GM19467 (cell line): Measurements from ENCODE around the gene PNLIPRP3.

ENCODE experiments used
- ATAC-seq: cut with Tn5 transposase; IDR thresholded peaks from one replicate; pipeline ENCODE4 v1.9.1; 2021; ENCODE audit warnings: mild to moderate bottlenecking, moderate library complexity; ENCODE audit not compliant: unreplicated experiment

The PNLIPRP3 gene

GRCh38 chr10:116450861-116451260 lies 23.2 kb downstream of the PNLIPRP3 start:
- no peak for ATAC-seq

GRCh38 chr10:116451711-116452337 lies 24.2 kb downstream of the PNLIPRP3 start:
- ATAC-seq: no peak

- no peak for ATAC-seq
These were observed 24.7 kb downstream of the PNLIPRP3 start for GRCh38 chr10:116452338-116452720.

GRCh38 chr10:116457488-116457887 lies 29.8 kb downstream of the PNLIPRP3 start:
- ATAC-seq: no peak

- no peak for ATAC-seq
These were observed 32.6 kb downstream of the PNLIPRP3 start for GRCh38 chr10:116460219-116460618.

DNA sequence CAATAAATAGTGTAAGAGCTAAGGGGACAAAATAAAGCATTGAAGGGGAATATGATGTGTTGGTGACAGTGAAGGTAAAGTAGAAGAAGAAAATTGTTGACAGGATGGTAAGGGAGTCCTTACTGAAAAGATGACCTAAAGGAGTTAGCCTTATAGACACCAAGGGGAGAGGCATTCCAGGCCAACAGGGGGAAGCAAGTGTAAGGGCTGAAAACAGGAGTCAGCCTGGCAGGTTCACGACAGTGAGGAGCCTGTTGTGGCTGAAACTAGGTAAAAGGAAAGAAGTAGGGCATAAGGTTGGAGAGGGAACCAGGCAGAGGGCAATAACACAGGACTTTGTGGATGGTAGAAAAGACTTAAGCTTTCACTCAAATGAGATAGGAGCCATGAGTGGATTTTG lies 34.0 kb downstream of the PNLIPRP3 start:
- ATAC-seq: no peak

- ATAC-seq: no peak
These were observed 36.6 kb downstream of the PNLIPRP3 start for GRCh38 chr10:116464257-116464656.

DNA sequence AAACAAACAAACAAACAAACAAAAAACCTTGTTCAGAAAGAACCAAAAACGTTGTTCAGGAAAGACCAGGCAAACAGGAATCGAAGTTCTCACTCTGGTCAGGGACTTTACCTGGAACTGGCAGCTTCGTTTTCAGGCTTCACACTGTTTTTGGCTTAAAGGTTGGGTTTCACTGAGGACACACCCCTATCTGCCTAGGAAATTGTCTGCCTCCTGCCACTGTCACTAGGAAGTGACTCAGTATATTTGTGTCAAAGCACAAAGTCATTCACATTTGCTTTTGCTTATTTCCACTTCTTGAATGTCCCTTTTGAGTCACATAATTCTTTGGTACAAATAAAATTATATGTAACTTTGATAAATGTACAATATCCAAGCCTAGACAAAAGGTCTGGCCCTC lies 37.9 kb downstream of the PNLIPRP3 start:
- no peak for ATAC-seq

DNA sequence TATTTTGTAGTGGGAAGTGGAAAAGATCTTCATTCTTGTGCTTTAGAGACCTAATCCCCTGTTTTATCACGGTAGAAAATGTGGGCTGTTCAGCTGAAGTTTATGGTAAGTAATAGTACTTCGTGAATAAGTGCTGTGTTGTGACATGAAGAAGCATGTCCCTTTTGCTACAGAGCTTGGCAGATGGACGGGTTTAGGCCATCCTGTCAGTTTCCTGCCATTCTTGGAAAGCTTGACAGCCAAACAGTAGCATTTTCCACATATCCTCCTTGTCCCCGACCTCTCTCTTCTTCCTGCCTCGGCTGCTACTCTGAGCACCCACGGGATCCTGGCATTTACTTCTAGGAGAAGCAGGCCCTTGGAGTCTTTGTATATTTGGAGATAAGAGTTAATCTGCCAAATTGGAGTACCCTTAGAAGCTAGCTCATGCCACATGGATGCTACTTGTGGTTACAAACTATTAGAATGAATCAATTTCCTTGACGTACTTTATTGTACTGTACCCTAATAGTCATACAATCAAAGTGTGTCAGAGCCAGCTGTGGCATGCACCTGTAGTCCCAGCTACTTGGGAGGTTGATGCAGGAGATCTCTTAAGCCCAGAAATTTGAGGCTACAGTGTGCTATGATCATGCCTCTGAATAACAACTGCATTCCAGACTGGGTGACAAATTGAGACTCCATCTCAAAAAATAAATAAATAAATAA lies 39.2 kb downstream of the PNLIPRP3 start:
- no peak for ATAC-seq

- no peak for ATAC-seq
These were observed 41.8 kb downstream of the PNLIPRP3 start for GRCh38 chr10:116469437-116469836.

DNA sequence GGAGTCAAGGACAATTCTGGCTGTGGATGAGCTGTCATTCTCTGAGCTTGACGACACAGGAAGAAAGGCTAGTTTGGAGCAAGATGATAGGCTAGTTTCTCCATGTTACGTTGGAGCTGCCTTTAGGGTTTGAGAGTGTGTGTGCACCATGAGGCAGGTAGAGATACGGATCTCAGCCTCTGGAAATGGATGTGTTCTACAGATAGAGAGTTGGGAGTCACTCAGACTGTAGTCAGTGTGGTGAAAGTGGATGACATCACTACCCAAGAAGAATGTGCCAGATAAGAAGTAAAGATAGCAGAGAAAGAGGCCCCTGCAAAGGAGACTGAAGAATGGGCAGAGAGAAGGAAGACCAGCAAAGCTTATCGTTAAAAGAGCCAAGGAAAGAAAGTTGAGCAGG lies 42.4 kb downstream of the PNLIPRP3 start:
- no peak for ATAC-seq

DNA sequence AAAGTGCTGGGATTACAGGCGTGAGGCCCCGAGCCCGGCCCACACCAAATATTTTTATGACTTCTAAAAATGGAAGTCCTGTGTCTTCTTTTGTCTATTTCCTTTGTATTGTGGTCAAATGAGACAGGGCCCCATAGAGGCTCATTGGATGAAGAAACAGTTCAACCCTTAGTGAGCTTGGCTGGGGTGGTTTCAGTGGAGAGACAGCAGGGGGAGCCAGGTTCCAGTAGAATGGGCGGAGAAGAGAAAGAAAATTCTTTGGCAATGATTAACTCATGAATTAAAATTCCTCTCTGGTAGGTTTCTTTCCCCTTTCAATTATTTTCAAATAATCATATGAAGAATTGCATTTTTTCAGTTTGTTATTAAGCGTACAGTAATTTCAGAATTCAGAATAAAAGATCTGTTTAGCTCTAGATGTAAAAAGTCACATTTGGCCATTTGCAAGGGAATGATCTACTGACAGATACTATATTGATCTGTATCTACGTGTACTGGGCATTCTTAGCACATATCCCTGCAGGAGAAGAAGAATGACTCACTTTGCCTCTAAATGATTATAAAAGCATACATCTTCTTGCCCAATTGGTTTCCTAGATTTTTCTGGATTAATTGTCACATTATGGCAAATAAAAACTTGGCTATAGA lies 43.2 kb downstream of the PNLIPRP3 start:
- ATAC-seq: no peak

GRCh38 chr10:116472891-116473290 lies 45.2 kb downstream of the PNLIPRP3 start:
- ATAC-seq: no peak

DNA sequence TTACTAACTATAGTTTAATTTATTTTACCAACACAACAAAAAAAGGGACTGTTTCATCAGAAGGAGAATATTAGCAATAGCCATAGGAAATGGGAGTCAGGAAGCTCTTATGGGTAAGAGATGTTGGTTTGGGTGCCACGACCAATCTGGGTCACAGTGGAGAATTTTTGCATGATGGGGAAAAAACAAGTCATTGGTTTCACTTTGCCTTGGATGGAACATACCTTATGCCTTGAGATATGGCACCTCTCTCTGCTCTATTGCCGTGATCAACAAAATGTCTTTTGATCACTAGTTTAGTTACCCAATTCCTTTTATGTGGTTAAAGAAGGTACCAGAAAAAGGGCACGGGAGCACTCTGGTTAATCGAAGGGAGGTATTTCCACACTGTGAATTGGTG lies 48.2 kb downstream of the PNLIPRP3 start:
- no peak for ATAC-seq

DNA sequence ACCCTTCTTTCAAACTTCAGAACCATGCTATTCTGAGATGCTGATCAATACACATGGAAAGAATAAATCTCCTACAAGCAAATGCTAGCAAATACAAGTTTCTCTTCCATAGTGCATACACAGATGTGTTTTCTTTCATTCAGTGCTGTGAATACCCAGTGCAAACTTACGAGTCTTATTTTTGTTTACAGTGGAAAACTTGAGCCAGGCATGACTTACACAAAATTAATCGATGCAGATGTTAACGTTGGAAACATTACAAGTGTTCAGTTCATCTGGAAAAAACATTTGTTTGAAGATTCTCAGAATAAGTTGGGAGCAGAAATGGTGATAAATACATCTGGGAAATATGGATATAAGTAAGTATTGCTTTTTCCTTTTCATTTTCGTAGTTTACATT lies 48.8 kb downstream of the PNLIPRP3 start:
- ATAC-seq: no peak

DNA sequence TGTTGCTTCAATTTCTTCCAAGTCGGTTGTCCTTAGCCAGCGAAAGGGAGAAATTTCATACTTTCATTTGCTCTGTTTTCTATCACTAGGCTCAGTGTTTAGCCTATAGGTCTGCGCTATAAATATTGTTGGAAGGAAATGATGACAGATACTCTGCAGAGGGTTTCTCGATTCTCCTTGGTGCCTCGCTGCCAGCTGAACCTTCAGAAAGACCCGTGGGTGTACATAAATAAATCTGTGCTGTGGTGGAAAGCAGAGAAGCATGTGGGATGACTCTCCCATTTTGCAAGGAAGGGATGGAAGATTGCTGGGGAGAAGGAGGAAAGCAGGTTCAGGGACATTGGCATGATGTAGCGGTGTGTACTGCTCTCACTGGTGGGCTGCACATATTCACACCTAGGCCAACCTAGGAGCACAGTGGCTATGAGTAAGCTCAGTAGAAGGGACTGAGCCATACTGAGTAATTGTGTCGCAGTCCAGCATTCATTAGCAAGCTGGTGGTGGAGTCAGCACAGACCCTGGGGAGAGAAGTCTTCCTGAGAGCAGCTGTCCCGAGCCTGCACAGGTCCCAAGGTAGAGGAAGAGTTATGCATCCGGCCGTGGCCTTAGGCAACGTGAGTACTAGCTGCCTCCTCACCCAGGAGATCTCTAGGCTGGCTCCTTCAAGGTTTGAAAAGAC lies 50.5 kb downstream of the PNLIPRP3 start:
- no peak for ATAC-seq

GRCh38 chr10:116486770-116487448 lies 59.3 kb downstream of the PNLIPRP3 start:
- no peak for ATAC-seq

- no peak for ATAC-seq
These were observed 60.1 kb downstream of the PNLIPRP3 start for GRCh38 chr10:116487522-116488430.

- no peak for ATAC-seq
These were observed 61.8 kb downstream of the PNLIPRP3 start for GRCh38 chr10:116489460-116489859.

DNA sequence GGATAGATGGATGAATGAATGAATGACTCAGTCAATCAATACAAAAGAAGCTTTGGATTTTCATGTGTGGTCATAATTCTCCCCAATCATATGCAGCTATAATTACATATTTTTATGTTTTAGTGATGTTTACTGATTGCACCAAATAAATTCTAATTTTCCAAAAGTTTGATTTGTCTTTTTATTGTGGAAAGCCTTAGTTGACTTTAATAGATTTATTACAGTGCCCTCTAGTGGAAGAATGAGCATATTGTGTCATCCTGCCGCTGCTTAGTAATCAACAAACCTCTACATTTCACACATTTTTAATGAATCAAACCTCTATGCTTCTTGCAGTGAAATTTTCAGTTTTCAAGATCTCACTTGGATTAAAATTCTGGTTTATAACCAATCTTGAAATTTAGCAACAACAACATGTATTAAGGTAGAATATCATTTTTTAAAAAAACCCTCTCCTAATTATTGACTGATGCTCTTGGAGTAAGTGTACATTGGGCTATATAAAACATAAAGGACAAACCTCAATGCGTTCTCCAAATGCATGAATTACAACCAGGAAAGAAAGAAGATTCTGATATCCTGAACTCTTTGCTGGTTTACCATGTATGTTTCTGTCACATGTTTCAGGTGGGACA lies 62.5 kb downstream of the PNLIPRP3 start:
- ATAC-seq: no peak
